HG03432 (cell line): ENCODE measurements around the gene SLC2A6.

Source experiments
- ATAC-seq: cut with Tn5 transposase; IDR thresholded peaks from one replicate; pipeline ENCODE4 v1.9.1; 2021; ENCODE audit warnings: mild to moderate bottlenecking, moderate library complexity; ENCODE audit not compliant: unreplicated experiment

SLC2A6 gene, protein sequence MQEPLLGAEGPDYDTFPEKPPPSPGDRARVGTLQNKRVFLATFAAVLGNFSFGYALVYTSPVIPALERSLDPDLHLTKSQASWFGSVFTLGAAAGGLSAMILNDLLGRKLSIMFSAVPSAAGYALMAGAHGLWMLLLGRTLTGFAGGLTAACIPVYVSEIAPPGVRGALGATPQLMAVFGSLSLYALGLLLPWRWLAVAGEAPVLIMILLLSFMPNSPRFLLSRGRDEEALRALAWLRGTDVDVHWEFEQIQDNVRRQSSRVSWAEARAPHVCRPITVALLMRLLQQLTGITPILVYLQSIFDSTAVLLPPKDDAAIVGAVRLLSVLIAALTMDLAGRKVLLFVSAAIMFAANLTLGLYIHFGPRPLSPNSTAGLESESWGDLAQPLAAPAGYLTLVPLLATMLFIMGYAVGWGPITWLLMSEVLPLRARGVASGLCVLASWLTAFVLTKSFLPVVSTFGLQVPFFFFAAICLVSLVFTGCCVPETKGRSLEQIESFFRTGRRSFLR

DNA sequence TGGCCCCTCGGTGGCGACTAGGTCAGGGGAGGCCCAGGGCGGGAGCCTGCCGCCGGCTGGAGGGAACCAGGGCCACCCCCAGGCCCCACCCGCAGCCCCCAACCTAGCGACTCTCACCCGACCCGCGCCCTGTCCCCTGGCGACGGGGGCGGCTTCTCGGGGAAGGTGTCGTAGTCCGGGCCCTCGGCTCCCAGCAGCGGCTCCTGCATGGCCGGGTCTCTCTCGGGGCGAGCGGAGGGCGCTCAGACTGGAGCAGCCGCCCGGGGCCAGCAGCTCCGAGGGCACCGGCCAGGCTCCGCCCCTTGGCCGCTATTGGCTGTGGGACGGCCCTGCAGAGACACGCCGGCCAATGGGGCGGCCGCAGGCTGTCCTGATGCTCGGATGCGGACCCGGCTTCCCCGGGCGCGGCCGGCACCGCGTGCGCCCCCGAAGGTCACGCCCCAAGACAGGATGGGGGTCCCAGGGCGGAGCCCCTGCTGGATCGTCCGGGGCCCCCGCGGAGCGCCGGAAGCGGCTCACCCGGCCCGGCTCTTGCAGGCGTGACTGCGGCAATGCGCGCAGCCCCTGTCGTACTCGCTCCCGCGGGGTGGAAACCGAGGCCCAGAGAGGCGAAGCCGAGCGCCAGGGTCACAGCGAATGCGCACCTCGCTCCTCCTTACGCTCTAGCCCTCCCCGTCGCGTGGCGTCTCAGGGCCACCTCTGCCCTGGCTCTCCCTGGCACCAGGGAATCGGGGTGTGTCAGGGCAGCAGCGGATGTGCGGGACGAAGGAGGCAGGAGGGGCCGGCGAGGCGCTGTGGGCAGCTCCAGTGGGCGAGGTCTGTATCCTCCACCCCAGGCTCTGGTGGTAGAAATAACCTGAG is at the start of gene SLC2A6:
SLC2A6 (minus strand) TSS at position 249 of the 861 bp plus-strand sequence; CDS start at position 209, 40 bp downstream.
- ATAC-seq, result peak; percentile 91

DNA sequence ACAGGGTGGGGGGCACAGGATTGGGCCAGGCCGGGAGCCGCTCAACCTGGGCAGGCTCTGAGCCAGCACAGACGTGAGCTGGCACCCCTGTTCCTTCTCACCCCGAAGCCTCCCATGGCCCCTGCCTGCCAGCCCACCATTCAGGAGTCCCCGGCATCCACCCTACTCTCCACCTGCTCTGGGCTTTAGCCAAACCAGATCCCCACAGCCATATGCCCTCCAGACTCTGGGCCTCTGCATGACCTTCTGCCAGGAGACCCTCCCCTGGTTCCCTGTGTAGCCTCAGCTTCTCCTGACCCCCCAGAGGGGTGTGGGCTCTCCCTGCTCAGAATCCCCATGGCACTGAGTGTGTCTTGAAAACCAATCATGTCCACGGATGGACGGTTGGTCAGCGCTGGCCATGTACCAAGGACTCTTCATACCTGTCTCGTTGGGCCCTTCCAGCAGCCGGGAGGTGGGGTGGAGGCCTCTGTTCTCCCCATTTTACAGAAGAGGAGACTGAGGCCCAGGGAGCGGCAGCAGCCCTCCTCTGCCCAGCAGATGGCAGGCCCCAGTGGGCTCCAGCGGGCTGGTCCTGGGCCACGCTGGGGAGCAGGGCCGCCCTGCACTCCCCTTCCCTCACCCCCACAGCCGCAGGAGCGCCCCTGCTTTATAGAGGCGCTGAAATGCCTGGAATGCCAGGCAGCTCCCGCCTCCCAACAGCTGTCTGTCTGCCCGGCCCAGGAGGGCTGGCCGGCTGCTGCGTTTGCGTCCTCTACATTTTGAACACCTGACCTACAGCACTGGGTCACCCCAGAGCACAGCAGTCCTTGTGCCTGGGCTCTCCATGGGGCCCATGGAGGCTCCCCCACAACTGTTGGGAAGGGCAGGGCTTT is 49.3 kb upstream of the SLC2A6 start:
- ATAC-seq, result no peak

DNA sequence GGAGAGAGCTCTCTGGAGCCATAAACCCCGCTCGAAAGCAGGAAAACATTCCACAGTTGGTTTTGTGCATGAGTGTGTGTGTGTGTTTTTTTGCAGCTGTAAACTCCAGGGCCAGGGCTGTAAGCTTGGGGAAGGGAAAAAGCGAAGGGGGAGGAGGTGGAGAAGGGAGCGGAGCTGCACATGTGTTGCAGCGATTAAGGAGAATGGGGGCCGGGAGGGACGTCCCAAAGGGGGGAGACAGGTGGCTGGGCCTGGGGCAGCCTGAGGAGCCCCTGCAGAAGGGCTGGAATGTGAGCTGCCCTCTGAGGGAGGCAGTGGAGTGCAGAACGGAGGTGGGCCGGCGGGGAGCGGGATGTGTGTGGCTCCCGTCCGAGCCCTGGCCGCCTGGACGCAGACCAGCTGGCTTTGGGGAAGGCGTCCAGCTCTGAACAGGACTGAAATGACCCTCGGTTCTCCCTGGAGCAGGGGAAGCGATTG is 48.6 kb upstream of the SLC2A6 start:
- no peak for ATAC-seq

DNA sequence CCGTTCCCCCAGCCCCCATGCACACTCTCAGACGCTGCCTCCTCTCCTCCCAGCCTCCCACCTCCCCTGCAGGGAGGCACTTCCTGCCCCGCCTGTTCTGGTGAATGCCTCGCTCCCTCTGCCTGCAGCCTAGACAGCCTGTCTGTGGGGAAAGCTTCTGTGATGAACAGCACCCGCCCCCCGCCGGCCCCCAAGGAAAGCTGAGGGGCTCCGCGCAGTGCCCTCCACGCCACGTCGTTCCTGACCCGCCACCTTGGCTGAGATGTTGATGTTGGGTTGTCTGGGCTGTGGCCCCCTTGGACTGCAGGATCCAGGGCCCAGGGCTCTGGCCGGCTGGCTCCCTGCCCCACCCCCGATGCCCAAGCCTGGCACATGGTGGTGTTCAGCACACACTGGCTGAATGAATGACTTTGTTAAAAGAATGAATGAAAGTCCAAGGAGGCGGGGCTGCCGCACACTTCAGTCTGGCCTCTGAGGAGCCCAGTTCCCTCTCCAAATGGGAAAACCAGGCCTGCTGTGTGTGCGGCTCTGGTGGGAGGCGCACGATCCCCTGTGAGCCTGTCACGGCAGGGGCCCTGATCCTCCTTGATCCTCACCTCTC is 47.9 kb upstream of the SLC2A6 start:
- ATAC-seq, result no peak

DNA sequence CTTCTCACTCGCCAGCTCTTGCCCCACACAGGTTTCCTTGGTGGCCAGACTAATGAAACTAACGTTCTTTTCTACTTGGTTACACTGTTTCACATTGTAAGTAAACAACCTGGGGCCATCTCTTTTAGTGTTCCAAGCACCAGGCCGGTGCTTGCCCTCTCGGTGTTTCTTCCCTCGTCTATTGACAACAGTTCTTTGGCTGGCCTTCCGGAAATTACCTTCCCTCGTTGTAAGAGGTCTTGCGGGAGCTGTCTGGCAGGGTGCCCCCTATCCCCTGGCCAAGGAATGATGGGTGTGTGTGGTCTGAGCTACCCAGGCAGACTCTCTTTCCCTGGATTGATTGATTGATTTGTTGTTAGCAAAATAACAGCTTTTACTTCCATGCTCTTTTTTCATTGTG is 46.8 kb upstream of the SLC2A6 start:
- ATAC-seq, result no peak

DNA sequence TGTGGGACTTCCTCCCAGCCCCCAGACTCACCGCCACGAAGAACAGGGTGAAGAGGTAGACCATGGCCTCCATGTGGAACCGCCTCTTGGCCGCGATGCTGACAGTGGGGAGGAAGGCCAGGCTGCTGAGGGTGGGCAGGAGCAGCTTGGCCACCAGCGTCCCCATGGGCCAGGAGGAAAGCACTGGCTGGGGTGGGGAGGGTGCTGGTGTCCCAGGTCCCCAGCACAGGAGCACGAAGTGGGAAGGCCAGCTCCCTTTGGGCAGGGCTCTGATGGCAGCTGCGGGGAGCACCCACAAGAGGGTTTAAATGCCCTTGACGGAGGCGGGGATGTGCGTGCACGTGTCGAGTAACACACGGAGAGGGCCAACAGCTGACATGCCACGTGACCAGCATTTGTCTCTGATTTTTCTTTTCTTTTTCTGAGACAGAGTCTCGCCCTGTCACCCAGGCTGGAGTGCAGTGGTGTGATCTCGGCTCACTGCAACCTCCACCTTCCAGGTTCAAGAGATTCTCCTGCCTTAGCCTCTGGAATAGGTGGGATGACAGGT is 45.9 kb upstream of the SLC2A6 start, which contains the start of gene MYMK:
MYMK (minus strand) TSS at position 281 of the 550 bp plus-strand sequence; CDS start at position 166, 115 bp downstream.
- no peak for ATAC-seq

DNA sequence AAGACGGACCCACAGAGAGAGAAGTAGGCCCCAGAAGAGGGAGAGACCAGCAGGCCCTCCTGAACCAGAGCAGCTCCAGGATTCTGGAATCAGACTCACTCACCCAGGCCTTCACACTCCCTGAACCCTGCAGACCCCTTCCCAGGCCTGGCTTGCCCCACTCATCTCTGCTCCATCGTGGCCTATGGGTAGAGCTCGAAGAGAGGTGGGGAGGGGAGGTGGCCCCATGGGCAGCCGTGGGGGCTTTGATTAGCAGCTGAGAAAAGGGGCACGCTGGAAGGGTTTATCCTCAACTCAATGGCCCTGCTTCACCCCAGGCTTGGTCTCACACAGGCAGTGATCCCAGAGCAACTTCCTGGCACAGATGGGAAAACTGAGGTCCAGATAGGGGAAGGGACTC is 45.2 kb upstream of the SLC2A6 start:
- ATAC-seq, result no peak

DNA sequence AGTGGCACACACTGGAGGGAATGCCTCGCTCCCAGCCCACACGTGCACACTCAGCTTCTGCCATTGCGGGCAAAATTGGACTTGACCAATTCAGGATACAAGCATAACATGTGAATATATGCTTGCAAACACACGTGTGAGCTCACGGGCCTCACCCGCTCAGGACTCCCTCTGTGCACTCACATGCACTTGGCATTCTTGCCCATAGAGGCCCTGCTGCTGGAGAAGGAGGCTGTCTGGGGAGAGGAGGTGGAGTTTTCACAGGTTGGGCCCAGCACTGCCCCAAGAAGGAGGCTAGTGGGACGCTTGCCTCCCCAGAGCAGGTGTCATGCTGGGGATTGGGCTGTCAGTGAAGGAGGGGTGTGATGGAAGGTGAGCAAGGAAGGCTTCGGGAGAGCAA is 44.2 kb upstream of the SLC2A6 start:
- ATAC-seq, result no peak

DNA sequence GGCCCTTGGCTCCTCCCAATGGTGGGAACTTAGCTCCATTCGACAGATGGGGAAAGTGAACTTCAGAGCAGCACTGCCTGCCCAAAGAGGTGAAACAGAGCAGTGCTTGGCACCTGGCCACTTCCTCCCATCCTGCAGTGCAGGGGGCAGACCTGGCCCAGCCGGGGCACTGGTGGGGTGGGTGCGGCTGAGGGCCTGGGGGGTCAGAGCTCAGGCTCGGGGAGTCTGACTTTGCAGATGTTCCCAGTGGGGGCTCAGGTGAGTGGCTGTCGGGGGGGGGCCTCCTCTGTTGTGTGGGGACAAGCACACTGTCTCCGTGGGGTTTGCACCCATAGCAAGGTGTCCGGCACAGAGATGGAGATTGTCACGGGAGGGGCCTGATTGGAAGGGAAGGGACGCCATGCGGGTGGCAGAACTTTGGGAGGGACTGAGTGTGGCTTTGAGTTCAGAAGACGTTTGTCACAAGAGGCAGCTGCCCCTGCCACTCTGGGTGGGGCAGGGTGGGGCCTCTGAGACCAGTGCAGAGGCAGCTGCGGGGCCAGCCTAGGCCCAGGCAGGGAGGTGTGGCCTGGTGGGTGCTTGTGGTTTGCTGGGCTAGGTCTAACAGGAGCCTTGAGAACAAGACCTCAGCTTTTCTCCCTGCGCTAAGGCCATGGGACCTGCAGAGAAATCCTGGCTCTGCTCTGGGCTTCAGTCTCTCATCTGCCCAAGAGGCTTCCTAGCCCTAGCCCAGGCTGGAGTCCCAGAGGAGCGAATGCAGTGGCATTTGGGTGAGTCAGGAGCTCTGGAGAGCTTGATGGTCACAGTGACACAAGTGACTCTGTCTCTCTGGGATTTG is 43.4 kb upstream of the SLC2A6 start:
- no peak for ATAC-seq

DNA sequence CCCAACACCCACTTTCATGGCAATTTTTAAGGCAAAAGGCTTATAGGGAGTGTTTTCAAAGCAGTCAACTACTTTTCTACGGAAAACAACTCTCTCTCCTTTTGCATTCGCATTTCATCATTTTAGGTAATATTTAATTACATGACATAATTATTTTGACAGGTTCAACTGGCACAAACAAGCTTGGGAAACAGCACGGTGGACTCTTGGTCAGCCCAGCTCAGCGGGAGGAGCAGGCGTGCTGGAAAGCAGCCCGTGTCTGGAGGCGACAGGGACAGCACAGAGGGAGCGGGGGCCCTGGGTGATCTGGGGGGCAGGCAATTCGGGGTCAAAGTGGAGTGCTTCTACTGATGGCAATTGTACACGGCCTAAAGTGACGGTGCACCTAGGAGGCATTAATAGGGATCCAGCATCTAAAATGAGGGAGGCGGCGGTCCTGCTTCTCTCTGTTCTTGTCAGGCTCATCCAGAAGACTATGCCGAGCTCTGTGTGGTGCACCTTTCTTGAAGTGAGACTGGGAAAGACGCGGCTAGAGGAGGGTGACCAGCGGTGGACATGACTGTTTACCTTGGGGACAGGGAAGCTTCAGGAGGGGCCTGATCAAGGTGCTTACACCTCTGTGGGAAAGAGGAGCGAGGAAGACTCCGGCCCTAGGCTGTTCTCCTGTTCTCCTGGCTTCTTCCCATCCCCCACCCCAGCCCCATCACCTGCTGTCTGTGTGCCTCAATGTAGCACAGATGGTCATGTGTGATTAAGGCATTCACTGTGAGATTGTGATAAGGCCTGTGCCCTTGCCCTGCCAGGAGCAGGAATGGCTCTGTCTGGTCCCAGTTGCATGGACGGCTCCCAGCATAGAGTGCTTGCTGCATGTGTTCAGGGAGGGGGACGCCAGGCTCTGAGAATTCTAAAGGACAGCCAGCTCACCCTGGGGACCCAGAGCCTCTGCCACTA is 42.5 kb upstream of the SLC2A6 start:
- no peak for ATAC-seq

DNA sequence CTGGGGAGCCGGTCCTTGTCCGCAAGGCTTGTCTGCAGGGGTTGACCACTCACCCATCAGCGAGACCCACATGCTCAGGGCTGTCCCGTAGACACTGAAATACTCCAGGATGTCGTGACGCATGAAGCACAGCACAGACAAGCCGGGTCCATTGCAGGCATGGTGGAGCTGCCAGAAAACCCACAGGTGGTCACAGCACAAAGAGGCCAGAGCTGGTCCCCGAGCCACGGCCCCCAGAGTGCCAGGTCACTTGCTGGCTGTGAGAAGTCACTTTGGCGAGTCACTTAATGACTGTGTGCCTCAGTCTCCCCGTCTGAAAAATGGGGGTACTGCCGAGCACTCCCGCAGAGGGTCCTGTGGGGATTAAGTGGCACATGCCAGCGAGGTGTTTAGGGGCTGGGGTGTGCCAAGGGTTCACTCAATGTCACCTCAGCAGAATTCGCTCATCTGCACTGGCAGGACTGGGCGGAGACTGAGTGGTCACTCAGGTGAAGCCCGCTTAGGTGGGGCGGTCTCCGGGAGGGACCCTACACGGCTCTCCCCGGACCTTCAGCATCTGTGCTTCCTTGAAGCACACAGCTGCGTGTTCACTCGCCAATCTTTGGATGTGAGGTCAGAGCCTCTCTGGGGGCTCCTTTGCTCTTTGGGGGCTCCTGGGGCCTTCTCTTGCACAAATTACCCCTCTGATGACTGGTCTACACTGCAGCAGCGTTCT is 41.4 kb upstream of the SLC2A6 start:
- ATAC-seq, result no peak

DNA sequence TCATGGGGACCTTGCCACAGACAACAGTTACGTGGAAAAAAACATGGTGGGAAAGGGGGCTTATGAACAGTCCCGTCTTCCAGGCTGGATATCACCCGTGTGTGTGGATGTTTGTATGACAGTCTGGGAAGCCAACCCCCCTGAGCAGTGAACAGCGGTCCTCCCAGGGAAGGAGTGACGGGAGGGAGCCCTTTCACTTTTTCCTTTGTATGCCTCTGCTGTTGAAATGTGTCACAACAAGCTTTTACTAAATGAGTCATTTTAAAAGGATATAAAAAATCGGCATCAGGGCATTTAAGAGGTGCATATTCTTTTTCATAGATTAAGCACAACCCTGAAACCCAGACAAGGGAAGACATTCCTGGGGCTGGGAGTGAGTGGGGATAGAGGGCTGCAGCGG is 40.8 kb upstream of the SLC2A6 start:
- no peak for ATAC-seq

DNA sequence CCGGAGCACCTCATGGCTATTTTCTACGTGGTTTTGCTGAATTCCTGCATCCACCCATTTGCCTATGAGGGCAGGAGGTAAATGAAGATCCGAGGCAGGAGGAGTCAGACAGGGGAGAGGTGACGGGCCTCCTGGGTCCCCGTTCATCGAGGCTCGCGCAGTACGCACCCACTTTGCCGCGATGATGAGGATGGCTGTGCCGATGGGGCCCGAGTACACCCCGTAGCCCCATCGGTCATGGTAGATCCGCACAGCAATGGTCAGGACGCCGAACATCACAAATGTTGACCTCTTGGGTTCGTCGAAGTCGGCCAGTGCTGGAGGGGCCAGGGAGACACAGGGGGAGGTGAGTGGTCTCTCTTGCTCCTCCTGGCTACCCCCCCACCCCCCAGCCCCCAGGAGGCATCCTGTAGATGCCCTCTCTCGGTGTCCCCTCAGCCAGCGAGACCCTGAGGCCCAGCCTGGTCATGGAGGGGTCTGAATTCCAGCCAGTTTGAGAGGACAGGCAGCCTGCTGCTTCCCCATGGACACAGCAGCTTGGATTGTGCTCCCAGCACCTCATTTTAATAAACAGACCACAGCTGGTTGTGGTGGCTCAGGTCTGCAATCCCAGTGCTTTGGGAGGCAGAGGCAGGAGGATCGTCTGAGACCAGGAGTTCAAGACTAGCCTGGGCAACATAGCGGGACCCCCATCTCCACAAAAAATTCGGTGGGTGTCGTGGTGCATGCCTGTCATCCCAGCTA is 40.0 kb upstream of the SLC2A6 start:
- ATAC-seq, result no peak

DNA sequence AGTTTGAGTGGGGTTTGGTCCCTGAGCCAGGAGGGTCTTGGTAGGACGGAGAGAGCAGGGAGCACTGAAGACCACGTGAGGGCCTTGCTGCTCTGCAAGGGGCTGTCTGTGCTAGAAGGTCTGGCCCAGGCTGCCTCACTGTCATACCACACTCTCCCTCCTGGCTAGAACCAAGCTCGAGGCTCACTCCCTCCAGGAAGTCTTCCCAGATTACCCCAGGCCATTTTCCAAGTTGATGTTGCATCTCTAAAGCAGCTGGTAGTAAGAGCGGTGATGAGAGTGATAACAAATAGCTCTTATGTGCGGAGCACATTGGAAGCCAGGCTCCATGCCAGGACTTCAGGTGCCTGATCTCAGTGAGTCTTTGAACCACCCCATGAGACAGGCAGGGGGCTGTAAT is 39.3 kb upstream of the SLC2A6 start:
- ATAC-seq, result no peak

DNA sequence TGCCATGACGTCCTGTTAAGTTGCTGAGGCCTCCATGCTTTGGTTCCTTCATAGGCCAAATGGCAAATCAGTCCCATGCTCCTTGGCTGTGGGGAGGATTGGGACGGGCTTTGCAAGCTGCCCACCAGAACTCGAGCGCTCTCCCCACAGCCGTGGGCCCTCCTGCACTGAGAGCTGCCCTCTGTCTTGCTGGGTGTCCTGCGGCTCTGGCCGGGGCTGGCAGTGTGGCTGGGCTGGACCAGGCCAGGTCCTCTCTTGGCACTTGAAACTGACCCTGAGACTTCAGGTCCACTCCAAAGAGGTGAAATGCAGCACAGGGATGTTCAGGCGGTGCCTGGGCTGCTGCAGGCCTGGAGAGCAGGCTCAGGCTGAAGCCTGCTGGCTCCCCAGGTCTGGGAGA is 38.8 kb upstream of the SLC2A6 start:
- ATAC-seq, result no peak

DNA sequence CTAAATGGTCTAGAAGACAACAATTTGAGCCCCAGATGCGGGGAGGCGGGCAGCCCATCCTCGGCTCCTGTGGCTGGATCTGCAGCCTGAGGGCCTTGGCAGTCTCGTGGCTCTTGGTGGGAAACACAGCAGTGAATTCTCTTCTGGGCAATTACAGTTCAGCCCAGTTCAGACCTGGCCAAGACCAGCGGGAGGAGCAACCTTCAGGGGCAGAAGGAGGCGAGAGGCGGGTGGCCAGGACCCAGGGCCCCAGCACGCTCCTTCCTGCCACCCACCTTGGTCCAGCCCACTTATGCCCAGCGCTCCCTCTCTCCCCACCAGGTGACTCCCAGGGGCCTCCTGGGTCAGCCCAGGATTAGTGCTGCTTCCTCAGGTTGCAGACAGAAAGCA is 38.1 kb upstream of the SLC2A6 start:
- no peak for ATAC-seq
